Gastrocnemius medialis (tissue), 4 donors: ENCODE measurements around the gene CCR3. TPM values are rescaled to one million over a fixed set of nuclear protein-coding genes. Genes with fewer than 3 reads are reported as not detected.

Experiments used
- ATAC-seq, 2 donors: fragments of 150-250 bp; one replicate each; pipeline ENCODE4 v1.9.1; 2016
- DNase-seq, 2 donors: peaks; one replicate each; pipeline ENCODE4 v3.0.0-alpha.2; 2019
- H3K27ac ChIP-seq, 4 donors: fragments of 200-600 bp; sonication (generic); 1 replicate in 1 of 4; 2 replicates in 3 of 4; pipeline ENCODE4 v1.5.1; 2016 to 2018; ENCODE audit warnings: mild to moderate bottlenecking in 2 of 4, moderate library complexity in 1 of 4
- H3K27me3 ChIP-seq, 3 donors: fragments of 200-600 bp; sonication (generic) in 2 of 3; 1 replicate in 1 of 3; 2 replicates in 2 of 3; pipeline versions ENCODE4 v1.5.1 to v1.6.0; 2016 to 2019; ENCODE audit warnings: mild to moderate bottlenecking in 1 of 3, moderate library complexity in 1 of 3
- H3K36me3 ChIP-seq, 2 donors: fragments of 200-600 bp; sonication (generic) in 1 of 2; one replicate each; pipeline ENCODE4 v1.5.1; 2017 to 2018
- H3K4me1 ChIP-seq, 2 donors: fragments of 200-600 bp; sonication (generic) in 1 of 2; one replicate each; pipeline ENCODE4 v1.5.1; 2016 to 2017; ENCODE audit warnings: mild to moderate bottlenecking in 2 of 2
- H3K4me3 ChIP-seq, 4 donors: fragments of 200-600 bp; sonication (generic) in 3 of 4; 1 replicate in 1 of 4; 2 replicates in 3 of 4; pipeline ENCODE4 v1.5.1; 2016 to 2019; ENCODE audit warnings: mild to moderate bottlenecking in 2 of 4
- H3K9me3 ChIP-seq, 3 donors: fragments of 200-600 bp; sonication (generic) in 2 of 3; 1 replicate in 1 of 3; 2 replicates in 2 of 3; pipeline ENCODE4 v1.5.1; 2016 to 2019
- CTCF ChIP-seq, 5 experiments: fragments of 450-650 bp in 3 of 5; fragments of 200-600 bp in 2 of 5; sonication (generic) in 2 of 5; IDR thresholded peaks in 4 of 5; conservative IDR thresholded peaks in 1 of 5; 1 replicate in 4 of 5; 2 replicates in 1 of 5; pipeline ENCODE4 v1.5.1; 2016 to 2019; ENCODE audit warnings: antibody characterized with exemption in 5 of 5, mild to moderate bottlenecking in 3 of 5, moderate library complexity in 3 of 5
- POLR2A ChIP-seq, 2 donors: fragments of 450-650 bp; IDR thresholded peaks; one replicate each; pipeline ENCODE4 v1.6.1; 2017; ENCODE audit warnings: antibody characterized with exemption in 2 of 2, mild to moderate bottlenecking in 2 of 2, moderate library complexity in 2 of 2
- in situ Hi-C, 4 donors: fragments of 200-750 bp; cut with MboI; loops; one replicate each; pipeline versions ENCODE4 v1.15.0 to v1.8.0; 2017; ENCODE audit warnings: low sequenced_read_pairs in 4 of 4
- intact Hi-C: fragments of 100-400 bp; cut with DNase I; formaldehyde crosslinking; loops from one replicate; pipeline ENCODE4 v1.15.1; 2023; ENCODE audit warnings: low total_unique reads
- total RNA-seq, 4 donors: library from RNA; depleted of rRNA; stranded (reverse); fragments of >200 nt; gene quantifications; one replicate each; pipeline versions ENCODE4 v1.1.0 to v1.2.3, GENCODE V29; 2016

The CCR3 gene
- total RNA-seq, 4 donors from 2014 or later, result not detected

GRCh38 chr3:46215810-46216414 lies 26.3 kb upstream of the CCR3 start:
- H3K4me1 ChIP-seq, result no peaks in the 10 kb centered on the region
- no peaks in the 10 kb centered on the region for H3K36me3 ChIP-seq
- no peak overlapping the region for H3K4me3 ChIP-seq
- no peak overlapping the region for H3K27ac ChIP-seq
- intact Hi-C loops (no loop called here), in situ Hi-C loops (no loop called here)
- H3K27me3 ChIP-seq, result no peaks in the 10 kb centered on the region
- TF ChIP-seq CTCF (IDR thresholded peaks at IDR 0.05 in 4 of 5, conservative IDR thresholded peaks at IDR 0.05 in 1 of 5) (no peak), POLR2A (IDR thresholded peaks at IDR 0.05) (no peak)
- DNase-seq, result no peak
- H3K9me3 ChIP-seq, result no peaks in the 10 kb centered on the region
- ATAC-seq, result no peak

GRCh38 chr3:46218196-46218709 lies 24.0 kb upstream of the CCR3 start:
- H3K4me3 ChIP-seq, result no peak overlapping the region
- in situ Hi-C loops, result no loop called here
- H3K27ac ChIP-seq, result no peak overlapping the region
- intact Hi-C loops, result no loop called here
- H3K36me3 ChIP-seq, result no peaks in the 10 kb centered on the region
- H3K27me3 ChIP-seq, result no peaks in the 10 kb centered on the region
- H3K4me1 ChIP-seq, result no peaks in the 10 kb centered on the region
- DNase-seq, result no peak
- TF ChIP-seq POLR2A (IDR thresholded peaks at IDR 0.05), result no peak
- TF ChIP-seq CTCF (IDR thresholded peaks at IDR 0.05 in 4 of 5, conservative IDR thresholded peaks at IDR 0.05 in 1 of 5), result no peak
- ATAC-seq, result no peak
- H3K9me3 ChIP-seq, result no peaks in the 10 kb centered on the region

GRCh38 chr3:46221391-46221790 lies 20.9 kb upstream of the CCR3 start:
- Histone ChIP-seq H3K36me3 (no peaks in the 10 kb centered on the region), H3K27ac (no peak overlapping the region), H3K27me3 (no peaks in the 10 kb centered on the region), H3K4me3 (no peak overlapping the region), H3K9me3 (no peaks in the 10 kb centered on the region), H3K4me1 (no peaks in the 10 kb centered on the region)
- no peak for ATAC-seq
- intact Hi-C loops, result no loop called here
- TF ChIP-seq POLR2A (IDR thresholded peaks at IDR 0.05) (no peak), CTCF (IDR thresholded peaks at IDR 0.05 in 4 of 5, conservative IDR thresholded peaks at IDR 0.05 in 1 of 5) (no peak)
- in situ Hi-C loops, result no loop called here
- DNase-seq, result no peak

GRCh38 chr3:46221938-46222337 lies 20.3 kb upstream of the CCR3 start:
- intact Hi-C loops (no loop called here), in situ Hi-C loops (no loop called here)
- no peak for ATAC-seq

More at GRCh38 chr3:46221938-46222337, 20.3 kb upstream of the CCR3 start:
- DNase-seq, result no peak
- no peak overlapping the region for H3K4me3 ChIP-seq
- H3K4me1 ChIP-seq, result no peaks in the 10 kb centered on the region
- no peak overlapping the region for H3K27ac ChIP-seq
- no peaks in the 10 kb centered on the region for H3K36me3 ChIP-seq
- TF ChIP-seq CTCF (IDR thresholded peaks at IDR 0.05 in 4 of 5, conservative IDR thresholded peaks at IDR 0.05 in 1 of 5) (no peak), POLR2A (IDR thresholded peaks at IDR 0.05) (no peak)
- H3K27me3 ChIP-seq, result no peaks in the 10 kb centered on the region
- H3K9me3 ChIP-seq, result no peaks in the 10 kb centered on the region
